NB4 (cell line): ENCODE measurements around the gene BBC3.

Experiments used
- DNase-seq: peaks from one replicate; pipeline ENCODE4 v3.0.0; 2010; ENCODE audit warnings: low read depth
- H3K4me3 ChIP-seq: one replicate; pipeline ENCODE4 v1.5.1; 2011; ENCODE audit warnings: mild to moderate bottlenecking, low read depth, low read length, moderate library complexity
- CTCF ChIP-seq: IDR thresholded peaks from one replicate; pipeline ENCODE4 v1.5.1; 2012; ENCODE audit warnings: low read depth, low read length
- MAX ChIP-seq: IDR thresholded peaks from 2 replicates; pipeline ENCODE4 v1.6.1; 2011; ENCODE audit warnings: low read depth, low read length
- MYC ChIP-seq: IDR thresholded peaks from 2 replicates; pipeline ENCODE4 v1.6.1; 2011; ENCODE audit warnings: low read depth, low read length
- POLR2A ChIP-seq: IDR thresholded peaks from 2 replicates; pipeline ENCODE4 v1.6.1; 2011; ENCODE audit warnings: mild to moderate bottlenecking; ENCODE audit not compliant: insufficient read length; ENCODE audit errors: extremely low read depth

Gene BBC3

GRCh38 chr19:47221080-47221841, 9.7 kb downstream of the BBC3 start:
- H3K4me3 ChIP-seq = no peak overlapping the region
- TF ChIP-seq MYC = no peak
- no peak for TF ChIP-seq POLR2A
- no peak for TF ChIP-seq CTCF
- no peak for TF ChIP-seq MAX
- DNase-seq = no peak

GRCh38 chr19:47215581-47215980, 15.4 kb downstream of the BBC3 start:
- TF ChIP-seq MAX (no peak), MYC (no peak), CTCF (no peak), POLR2A (no peak)
- DNase-seq = no peak
- H3K4me3 ChIP-seq = no peak overlapping the region

GRCh38 chr19:47210689-47211316, 20.2 kb downstream of the BBC3 start:
- DNase-seq = peak; percentile 96
- peak; percentile 100 for TF ChIP-seq CTCF
- peak; percentile 99 for TF ChIP-seq MAX
- peak; percentile 98 for TF ChIP-seq MYC
- no peak for TF ChIP-seq POLR2A
- no peak overlapping the region for H3K4me3 ChIP-seq

- no peak overlapping the region for H3K4me3 ChIP-seq
- TF ChIP-seq MAX = no peak
- no peak for TF ChIP-seq POLR2A
- no peak for TF ChIP-seq CTCF
- no peak for TF ChIP-seq MYC
- DNase-seq = no peak
These were observed 20.9 kb downstream of the BBC3 start for GRCh38 chr19:47210180-47210490.

GRCh38 chr19:47209319-47210179, 21.4 kb downstream of the BBC3 start:
- no peak for DNase-seq
- no peak for TF ChIP-seq CTCF
- TF ChIP-seq POLR2A = no peak
- TF ChIP-seq MYC = no peak
- TF ChIP-seq MAX = no peak

More at GRCh38 chr19:47209319-47210179, 21.4 kb downstream of the BBC3 start:
- no peak overlapping the region for H3K4me3 ChIP-seq
